GM23338 (cell line): ENCODE data around the gene CNTNAP2. TPM values are rescaled to one million over a fixed set of nuclear protein-coding genes. Genes with fewer than 3 reads are reported as not detected.

Source experiments
- ATAC-seq: fragments of 200-7000 bp; cut with Tn5 transposase; 3 replicates; pipeline ENCODE4 v1.9.1; 2020
- DNase-seq: peaks from one replicate; pipeline ENCODE4 v3.0.0-alpha.2; 2015; ENCODE audit warnings: low spot score
- H2AFZ ChIP-seq: fragments of 200-600 bp; sonication (generic); 2 replicates; pipeline ENCODE4 v1.8.0; 2016; ENCODE audit warnings: antibody characterized with exemption, mild to moderate bottlenecking, moderate library complexity
- H3F3A ChIP-seq: fragments of 200-600 bp; sonication (generic); replicated peaks from 2 replicates; pipeline ENCODE4 v1.8.0; 2017; ENCODE audit warnings: antibody characterized with exemption, mixed run types, low read depth
- H3K27ac ChIP-seq: fragments of 200-600 bp; sonication (generic); 2 replicates; pipeline ENCODE4 v1.6.1; 2016; ENCODE audit warnings: low read depth
- H3K27me3 ChIP-seq: fragments of 200-600 bp; sonication (generic); 2 replicates; pipeline ENCODE4 v1.8.0; 2016; ENCODE audit warnings: mild to moderate bottlenecking, mixed run types, moderate library complexity; ENCODE audit not compliant: insufficient read depth
- H3K36me3 ChIP-seq: fragments of 200-600 bp; sonication (generic); 2 replicates; pipeline ENCODE4 v1.8.0; 2016; ENCODE audit warnings: mild to moderate bottlenecking; ENCODE audit not compliant: insufficient read depth
- H3K4me1 ChIP-seq: fragments of 200-600 bp; sonication (generic); 2 replicates; pipeline ENCODE4 v1.8.0; 2016; ENCODE audit warnings: mild to moderate bottlenecking, moderate library complexity; ENCODE audit not compliant: insufficient read depth
- H3K4me2 ChIP-seq: fragments of 200-600 bp; sonication (generic); 2 replicates; pipeline ENCODE4 v1.7.1; 2017; ENCODE audit warnings: mixed run types
- H3K4me3 ChIP-seq: fragments of 200-600 bp; sonication (generic); 2 replicates; pipeline ENCODE4 v1.6.1; 2016; ENCODE audit warnings: mixed run types
- H3K79me2 ChIP-seq: fragments of 200-600 bp; sonication (generic); replicated peaks from 2 replicates; pipeline ENCODE4 v1.8.0; 2017; ENCODE audit warnings: mild to moderate bottlenecking; ENCODE audit not compliant: insufficient read depth
- H3K9me2 ChIP-seq: fragments of 200-600 bp; sonication (generic); 2 replicates; pipeline ENCODE4 v1.8.0; 2017; ENCODE audit not compliant: insufficient read depth
- H4K20me1 ChIP-seq: fragments of 200-600 bp; sonication (generic); replicated peaks from 2 replicates; pipeline ENCODE4 v1.8.0; 2017; ENCODE audit warnings: mild to moderate bottlenecking; ENCODE audit not compliant: insufficient read depth
- H3K27ac Mint-ChIP-seq: 2 replicates; pipeline ENCODE4 v1.8.0; 2020; ENCODE audit warnings: inconsistent platforms, mild to moderate bottlenecking, moderate library complexity, mixed read lengths
- H3K27me3 Mint-ChIP-seq: 3 replicates; pipeline ENCODE4 v1.8.0; 2022; ENCODE audit warnings: low read depth, mild to moderate bottlenecking, moderate library complexity, mixed read lengths, inconsistent platforms; ENCODE audit not compliant: insufficient read depth, poor library complexity
- H3K36me3 Mint-ChIP-seq: 3 replicates; pipeline ENCODE4 v1.8.0; 2021; ENCODE audit warnings: low read depth, mild to moderate bottlenecking, inconsistent platforms, moderate library complexity, mixed read lengths
- H3K4me1 Mint-ChIP-seq: 3 replicates; pipeline ENCODE4 v1.8.0; 2020; ENCODE audit warnings: mild to moderate bottlenecking, inconsistent platforms, mixed read lengths
- H3K4me3 Mint-ChIP-seq: 3 replicates; pipeline ENCODE4 v1.8.0; 2021; ENCODE audit warnings: moderate library complexity, mild to moderate bottlenecking, inconsistent platforms, mixed read lengths
- H3K9me3 Mint-ChIP-seq: 3 replicates; pipeline ENCODE4 v1.8.0; 2020; ENCODE audit warnings: moderate library complexity, mild to moderate bottlenecking, inconsistent platforms, mixed read lengths
- CREB1 ChIP-seq: fragments of 250-450 bp; sonication (Bioruptor Pico); IDR thresholded peaks from 2 replicates; pipeline ENCODE4 v1.5.0; 2020; ENCODE audit warnings: low read depth, mild to moderate bottlenecking, moderate library complexity
- CTCF ChIP-seq, 2 experiments: fragments of 200-600 bp in 1 of 2; sonication (generic) in 1 of 2; conservative IDR thresholded peaks; 2 replicates each; pipeline versions ENCODE4 v1.5.1 to v1.6.1; 2016 to 2017; ENCODE audit warnings: antibody characterized with exemption in 2 of 2, low read depth in 2 of 2, mild to moderate bottlenecking in 2 of 2, moderate library complexity in 1 of 2
- ETS1 ChIP-seq: IDR thresholded peaks from 2 replicates; pipeline ENCODE4 v1.6.1; 2016; ENCODE audit warnings: antibody characterized with exemption
- EZH2 ChIP-seq: fragments of 200-600 bp; sonication (generic); IDR thresholded peaks from one replicate; pipeline ENCODE4 v1.8.0; 2017; ENCODE audit warnings: antibody characterized with exemption, mild to moderate bottlenecking, low read depth; ENCODE audit not compliant: unreplicated experiment
- EZH2phosphoT487 ChIP-seq: fragments of 200-600 bp; sonication (generic); IDR thresholded peaks from one replicate; pipeline ENCODE4 v1.8.1; 2018; ENCODE audit warnings: antibody characterized with exemption; ENCODE audit not compliant: unreplicated experiment
- JUNB ChIP-seq: IDR thresholded peaks from one replicate; pipeline ENCODE4 v1.6.1; 2016; ENCODE audit warnings: antibody characterized with exemption; ENCODE audit not compliant: unreplicated experiment
- POLR2AphosphoS5 ChIP-seq: IDR thresholded peaks from 2 replicates; pipeline ENCODE4 v1.6.1; 2016; ENCODE audit warnings: antibody characterized with exemption, low read depth
- REST ChIP-seq: IDR thresholded peaks from one replicate; pipeline ENCODE4 v1.6.1; 2018; ENCODE audit warnings: antibody characterized with exemption; ENCODE audit not compliant: unreplicated experiment
- STAT1 ChIP-seq: IDR thresholded peaks from one replicate; pipeline ENCODE4 v1.6.1; 2016; ENCODE audit warnings: antibody characterized with exemption; ENCODE audit not compliant: unreplicated experiment
- ZNF114 ChIP-seq: fragments of 250-450 bp; sonication (Bioruptor Pico); IDR thresholded peaks from 2 replicates; pipeline ENCODE4 v1.5.0; 2020; ENCODE audit warnings: mild to moderate bottlenecking, moderate library complexity
- ZNF331 ChIP-seq: fragments of 250-450 bp; sonication (Bioruptor Pico); IDR thresholded peaks from 2 replicates; pipeline ENCODE4 v1.5.0; 2020; ENCODE audit warnings: low read depth, mild to moderate bottlenecking, moderate library complexity
- ZNF462 ChIP-seq: fragments of 250-450 bp; sonication (Bioruptor Pico); IDR thresholded peaks from 2 replicates; pipeline ENCODE4 v1.5.0; 2020; ENCODE audit warnings: mild to moderate bottlenecking, moderate library complexity
- polyA plus RNA-seq: library from polyadenylated mRNA; unstranded; fragments of >200 nt; fragmentation: Nextera tagmentation; extraction: Ambion mirVana; gene quantifications from 2 replicates; pipeline ENCODE4 v1.2.1, GENCODE V29; 2016
- total RNA-seq: library from RNA; depleted of rRNA; stranded (reverse); fragments of >200 nt; shearing (Covaris generic); gene quantifications from 2 replicates; pipeline ENCODE4 v1.2.3, GENCODE V29; 2014

The CNTNAP2 gene
- total and polyA plus RNA-seq, 2 experiments from 2014 or later: 38.2 to 61.3 TPM

GRCh38 chr7:148162808-148163207, 2046.2 kb downstream of the CNTNAP2 start:
- ATAC-seq: no peak
- Histone ChIP-seq H2AFZ (no peak overlapping the region), H3K27ac (no peak overlapping the region), H3K36me3 (no peaks in the 10 kb centered on the region), H3F3A (no peaks in the 10 kb centered on the region), H3K4me3 (no peak overlapping the region), H3K4me1 (no peaks in the 10 kb centered on the region), H3K79me2 (no peaks in the 10 kb centered on the region), H3K27me3 (no peaks in the 10 kb centered on the region), H4K20me1 (no peaks in the 10 kb centered on the region), H3K4me2 (no peak overlapping the region), H3K9me2 (no peaks in the 10 kb centered on the region)
- peaks cover 40% of the 10 kb centered on the region for H3K9me3 Mint-ChIP-seq
- no peaks in the 10 kb centered on the region for H3K27me3 Mint-ChIP-seq
- H3K4me3 Mint-ChIP-seq: no peak overlapping the region
- H3K4me1 Mint-ChIP-seq: no peaks in the 10 kb centered on the region
- 0 out of 3 replicates have a peak, but pooled peaks cover 3% of the 10 kb centered on the region for H3K36me3 Mint-ChIP-seq
- no peak overlapping the region for H3K27ac Mint-ChIP-seq
- DNase-seq: no peak
- TF ChIP-seq POLR2AphosphoS5 (no peak), EZH2 (no peak), ZNF462 (CRISPR knock-in tag) (no peak), JUNB (no peak), EZH2phosphoT487 (no peak), ETS1 (no peak), STAT1 (no peak), CREB1 (no peak), ZNF331 (CRISPR knock-in tag) (no peak), CTCF (conservative IDR thresholded peaks at IDR 0.05; ENCODE audit: low read depth in 2 of 2) (no peak), REST (no peak), ZNF114 (CRISPR knock-in tag) (no peak)
